ENCODE measurements around the gene PLXNA2.

DNA sequence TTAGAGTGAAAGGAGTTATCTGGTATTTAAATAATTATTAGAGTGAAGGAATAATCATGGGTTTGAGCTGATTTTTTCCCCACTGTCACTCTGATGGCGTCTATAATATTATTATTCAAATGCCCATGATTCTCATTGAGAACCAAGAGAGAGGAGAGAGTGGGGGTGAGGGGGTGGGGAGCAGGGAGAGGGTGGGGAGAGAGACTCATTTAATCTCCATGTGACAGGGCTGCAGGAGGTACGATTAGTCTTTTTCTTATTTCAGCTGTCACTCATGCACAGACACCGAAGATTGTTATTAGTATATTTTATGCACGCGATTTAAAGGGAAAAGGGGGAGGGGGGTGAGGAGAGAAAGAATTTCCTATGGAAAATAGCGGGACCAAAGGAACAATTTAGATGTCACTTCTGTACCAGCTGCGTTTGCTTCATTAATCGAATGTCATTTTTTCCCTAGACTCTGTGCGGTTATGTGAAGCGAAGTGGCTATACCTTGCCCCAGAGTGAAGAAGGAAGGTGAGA lies 19.9 kb downstream of the PLXNA2 start:
- no peak for TF ChIP-seq POLR2A (IDR thresholded peaks at IDR 0.05)
- TF ChIP-seq CTCF (IDR thresholded peaks at IDR 0.05): no peak

Data from body of pancreas (tissue), 4 donors.